DMS153 (cell line): ENCODE data around the gene ZMYM4.
"Not testable (repeated sequence)": the region's sequence is repeated elsewhere in the genome, so short reads cannot be mapped to it uniquely, and the experiment has no call there.

ENCODE experiments used
- DNase-seq: peaks from one replicate; lab custom pipeline; 2025; lab: John Stamatoyannopoulos, UW

The ZMYM4 gene

DNA sequence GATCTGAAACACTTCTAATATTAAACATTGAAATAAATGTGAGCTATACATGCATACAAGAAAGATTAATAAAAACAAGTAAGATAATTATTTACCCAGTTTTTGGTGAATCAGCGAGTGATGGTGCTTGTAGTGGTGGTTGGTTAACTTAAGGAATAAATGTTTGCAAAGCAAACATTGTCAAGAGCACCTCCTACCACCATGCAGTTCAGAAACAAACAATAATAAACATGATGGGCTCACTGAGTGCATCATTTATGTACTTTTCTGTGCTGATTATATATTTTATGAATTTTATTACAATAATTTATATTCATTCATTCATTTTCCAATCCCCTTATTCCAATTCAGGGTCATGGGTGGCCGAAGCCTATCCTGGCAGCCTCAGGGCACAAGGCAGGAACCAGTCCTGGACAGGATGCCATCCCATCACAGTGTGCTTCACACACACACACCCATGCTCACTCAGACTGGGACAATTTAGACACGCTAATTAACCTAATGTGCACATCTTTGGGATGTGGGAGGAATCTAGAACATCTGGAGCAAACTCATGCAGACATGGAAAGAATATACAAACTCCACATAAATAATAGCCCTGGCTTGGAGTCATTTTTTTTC is 57.8 kb downstream of the ZMYM4 start:
- DNase-seq: no peak

DNA sequence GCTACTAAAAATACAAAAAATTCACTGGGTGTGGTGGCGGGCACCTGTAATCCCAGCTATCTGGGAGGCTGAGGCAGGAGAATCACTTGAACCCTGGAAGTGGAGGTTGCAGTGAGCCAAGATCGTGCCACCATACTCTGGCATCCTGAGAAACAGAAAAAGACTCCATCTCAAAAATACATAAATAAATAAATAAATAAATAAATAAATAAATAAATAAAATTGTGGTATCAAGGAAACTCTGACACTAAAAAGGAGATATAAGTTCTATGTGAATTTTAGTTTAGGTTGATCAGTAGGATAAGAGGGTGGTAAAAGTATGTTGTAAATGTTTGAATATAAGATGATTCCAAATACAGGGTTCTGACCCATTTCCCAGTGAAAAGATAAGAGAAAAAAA is 63.1 kb downstream of the ZMYM4 start:
- DNase-seq: not testable (repeated sequence)

DNA sequence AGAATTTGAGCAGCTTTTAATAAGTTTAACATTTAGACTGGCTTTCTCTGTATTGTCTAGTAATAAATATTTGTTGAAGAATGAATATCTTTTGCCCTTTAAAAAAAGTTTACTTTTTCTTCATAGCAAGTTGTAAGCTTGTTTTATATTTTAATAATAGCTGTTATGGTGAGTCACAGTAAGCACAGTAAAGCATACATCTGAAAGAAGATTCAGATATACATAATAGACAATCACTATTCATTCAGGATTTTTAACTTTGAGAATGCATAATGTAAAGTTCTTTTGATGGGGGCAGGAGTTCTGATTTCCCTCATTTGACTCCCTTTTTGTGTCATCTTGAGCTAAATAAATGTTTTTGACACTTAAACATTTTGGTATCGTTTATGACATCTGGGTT is 66.0 kb downstream of the ZMYM4 start:
- DNase-seq: no peak

DNA sequence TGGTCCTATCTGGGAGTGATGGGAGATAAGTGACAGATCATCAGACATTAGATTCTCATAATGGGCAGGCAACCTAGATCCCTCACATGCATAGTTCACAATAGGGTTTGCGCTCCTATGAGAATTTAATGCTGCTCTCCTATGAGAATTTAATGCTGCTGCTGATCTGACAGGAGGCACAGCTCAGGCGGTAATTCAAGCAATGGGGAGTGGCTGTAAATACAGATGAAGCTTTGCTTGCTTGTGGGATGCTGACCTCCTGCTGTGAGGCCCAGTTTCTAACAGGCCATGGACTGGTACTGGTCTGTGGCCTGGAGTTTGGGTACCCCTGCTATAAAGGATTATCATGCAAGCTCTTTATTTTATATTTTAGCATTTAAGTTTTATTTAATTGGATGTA is 72.0 kb downstream of the ZMYM4 start:
- no peak for DNase-seq

DNA sequence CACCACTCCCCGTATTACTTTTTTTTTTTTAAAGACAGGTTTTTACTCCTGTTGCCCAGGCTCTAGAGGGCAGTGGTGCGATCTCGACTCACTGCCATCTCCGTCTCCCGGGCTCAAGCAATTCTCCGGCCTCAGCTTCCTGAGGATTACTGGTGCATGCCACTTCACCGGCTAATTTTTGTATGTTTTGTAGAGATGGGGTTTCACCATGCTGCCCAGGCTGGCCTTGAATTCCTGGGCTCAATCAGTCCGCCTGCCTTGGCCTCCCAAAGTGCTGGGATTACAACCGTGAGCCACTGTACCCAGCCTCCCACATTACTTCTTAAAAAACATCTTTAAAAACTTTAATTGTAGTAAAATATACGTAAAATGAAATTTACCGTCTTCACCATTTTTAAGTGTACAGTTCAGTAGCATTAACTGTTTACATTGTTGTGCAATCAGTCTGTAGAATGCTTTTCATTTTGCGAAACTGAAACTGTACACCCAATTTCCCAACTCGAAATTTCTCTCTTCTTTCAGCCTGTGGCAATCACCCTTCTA is 77.0 kb downstream of the ZMYM4 start:
- DNase-seq: no peak

GRCh38 chr1:35350872-35351271 is 82.4 kb downstream of the ZMYM4 start:
- DNase-seq: no peak

GRCh38 chr1:35359995-35360394 is 91.5 kb downstream of the ZMYM4 start:
- no peak for DNase-seq

DNA sequence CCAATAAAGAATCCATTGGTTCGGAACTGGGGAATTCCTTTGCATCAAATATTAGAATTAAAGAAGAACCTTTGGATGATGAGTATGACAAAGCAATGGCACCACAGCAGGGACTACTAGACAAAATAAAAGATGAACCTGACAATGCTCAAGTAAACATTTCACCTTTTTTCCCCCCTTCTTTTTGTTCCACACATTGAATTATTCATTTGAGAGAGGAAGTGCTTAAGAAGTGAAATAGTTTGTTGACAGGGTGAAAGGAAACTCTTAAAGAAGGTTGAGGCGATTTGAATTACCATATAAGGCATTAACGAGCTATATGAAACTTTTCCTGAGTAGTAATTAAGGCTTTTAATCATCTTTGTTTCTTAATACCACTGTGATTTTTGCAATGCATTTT is 93.1 kb downstream of the ZMYM4 start:
- no peak for DNase-seq

GRCh38 chr1:35364741-35365140 is 96.2 kb downstream of the ZMYM4 start:
- DNase-seq: no peak

- DNase-seq: no peak
Observed at GRCh38 chr1:35367914-35368313, 99.4 kb downstream of the ZMYM4 start.

GRCh38 chr1:35369922-35370671 is 101.6 kb downstream of the ZMYM4 start:
- no peak for DNase-seq

DNA sequence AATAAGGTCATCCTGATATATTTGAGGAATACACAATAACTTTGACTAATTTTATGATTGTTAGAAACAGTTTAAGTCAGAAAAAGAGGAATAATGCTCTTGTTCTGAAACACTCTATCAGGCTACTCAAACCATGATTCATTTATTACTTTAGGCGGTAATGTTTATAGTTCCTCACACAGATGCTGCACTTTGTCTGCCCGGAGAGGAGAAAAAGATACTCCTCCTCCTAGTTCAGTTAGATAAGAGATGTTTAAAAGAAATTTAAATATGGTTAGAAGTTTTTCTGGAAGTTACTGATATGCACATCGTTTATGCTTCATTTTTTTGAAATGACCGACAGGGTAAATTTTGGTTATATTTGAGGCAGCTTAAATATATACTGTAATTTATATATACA is 103.0 kb downstream of the ZMYM4 start:
- no peak for DNase-seq

DNA sequence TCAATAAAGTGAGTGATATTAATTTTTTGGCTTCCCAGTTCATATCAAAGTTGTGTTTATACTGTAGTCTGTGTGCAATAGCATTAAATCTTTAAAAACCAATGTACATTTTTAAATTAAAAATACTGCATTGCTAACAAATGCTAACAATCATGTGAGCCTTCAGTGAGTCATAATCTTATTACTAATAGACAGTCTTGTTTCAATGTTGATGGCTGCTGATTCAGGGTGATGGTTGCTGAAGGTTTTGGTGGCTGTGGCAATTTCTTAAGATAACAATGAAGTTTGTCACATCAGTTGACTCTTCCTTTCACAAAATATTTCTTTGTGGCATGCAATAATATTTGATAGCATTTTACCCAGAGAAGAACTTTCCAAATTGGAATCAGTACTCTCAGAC is 109.0 kb downstream of the ZMYM4 start:
- DNase-seq: no peak

- no peak for DNase-seq
Observed at GRCh38 chr1:35379317-35380000, 111.0 kb downstream of the ZMYM4 start.

DNA sequence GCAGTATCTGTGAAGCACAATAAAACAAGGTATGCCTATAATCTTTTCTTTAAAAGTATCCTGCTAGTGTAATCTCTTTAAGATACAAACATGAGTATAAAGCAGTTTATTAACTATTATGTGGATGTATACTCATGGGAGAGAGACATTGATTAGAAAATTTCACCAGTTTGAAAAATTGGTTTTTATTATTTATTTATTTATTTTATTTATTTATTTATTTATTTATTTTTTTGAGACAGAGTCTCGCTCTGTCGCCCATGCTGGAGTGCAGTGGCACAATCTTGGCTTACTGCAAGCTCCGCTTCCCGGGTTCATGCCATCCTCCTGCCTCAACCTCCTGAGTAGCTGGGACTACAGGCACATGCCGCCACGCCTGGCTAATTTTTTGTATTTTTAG is 111.6 kb downstream of the ZMYM4 start:
- not testable (repeated sequence) for DNase-seq

DNA sequence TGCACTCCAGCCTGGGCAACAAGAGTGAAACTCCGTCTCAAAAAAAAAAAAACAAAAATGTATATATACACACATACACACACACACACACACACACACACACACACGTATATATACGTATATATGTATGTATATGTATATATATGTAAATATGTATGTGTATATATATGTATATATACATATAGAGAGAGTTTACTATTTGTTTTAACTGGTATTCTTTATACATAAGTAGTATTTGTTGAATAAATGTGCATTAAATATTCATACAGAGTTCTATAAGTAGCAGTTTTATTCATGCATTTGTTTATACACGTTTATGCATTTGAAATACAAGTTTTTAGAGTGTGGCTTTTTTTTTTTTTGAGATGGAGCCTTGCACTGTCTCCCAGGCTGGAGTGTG is 113.6 kb downstream of the ZMYM4 start:
- no peak for DNase-seq

- DNase-seq: no peak
Observed at GRCh38 chr1:35386290-35386689, 117.8 kb downstream of the ZMYM4 start.

- DNase-seq: no peak
Observed at GRCh38 chr1:35386959-35387358, 118.5 kb downstream of the ZMYM4 start.

- DNase-seq: no peak
Observed at GRCh38 chr1:35390600-35391494, 122.3 kb downstream of the ZMYM4 start.

DNA sequence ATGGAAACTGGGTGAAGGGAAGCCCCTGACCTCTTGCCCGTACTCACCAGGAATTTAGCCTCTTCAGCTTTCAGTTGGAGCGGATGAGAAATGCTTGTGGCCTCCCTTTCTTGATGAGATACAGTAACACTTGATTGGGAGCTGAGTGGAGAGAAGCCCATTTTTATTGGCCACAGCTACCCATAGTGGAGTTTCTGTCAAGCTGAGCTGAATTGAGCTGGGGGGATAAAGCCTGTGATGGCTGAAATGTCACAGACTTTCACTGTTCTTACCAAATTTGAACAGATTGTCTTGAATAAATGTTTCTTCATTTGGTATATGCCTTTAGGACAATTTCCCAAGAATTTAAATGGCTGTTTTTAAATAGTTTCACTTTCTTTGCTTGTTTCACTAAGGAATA is 125.9 kb downstream of the ZMYM4 start:
- no peak for DNase-seq

DNA sequence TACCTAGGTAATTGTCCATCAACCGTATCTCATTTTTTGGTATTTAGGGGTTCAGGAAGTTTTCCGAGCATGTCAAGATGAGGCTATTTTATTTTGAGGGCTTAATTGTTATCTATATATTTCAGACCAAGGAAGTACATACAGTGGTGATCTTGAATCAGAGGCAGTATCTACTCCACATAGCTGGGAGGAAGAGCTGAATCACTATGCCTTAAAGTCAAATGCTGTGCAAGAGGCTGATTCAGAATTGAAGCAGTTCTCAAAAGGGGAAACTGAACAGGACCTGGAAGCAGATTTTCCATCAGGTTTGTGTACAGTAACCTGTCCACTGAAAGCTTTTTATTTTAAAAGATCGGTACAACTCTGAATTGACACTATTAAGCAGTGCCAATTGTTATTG is 130.2 kb downstream of the ZMYM4 start:
- DNase-seq: no peak

- no peak for DNase-seq
Observed at GRCh38 chr1:35401049-35401448, 132.5 kb downstream of the ZMYM4 start.
